ENCODE measurements around the gene HIBCH.
A peak's percentile ranks its signal among the peaks of the same experiment; 100 is the strongest.

The HIBCH gene

DNA sequence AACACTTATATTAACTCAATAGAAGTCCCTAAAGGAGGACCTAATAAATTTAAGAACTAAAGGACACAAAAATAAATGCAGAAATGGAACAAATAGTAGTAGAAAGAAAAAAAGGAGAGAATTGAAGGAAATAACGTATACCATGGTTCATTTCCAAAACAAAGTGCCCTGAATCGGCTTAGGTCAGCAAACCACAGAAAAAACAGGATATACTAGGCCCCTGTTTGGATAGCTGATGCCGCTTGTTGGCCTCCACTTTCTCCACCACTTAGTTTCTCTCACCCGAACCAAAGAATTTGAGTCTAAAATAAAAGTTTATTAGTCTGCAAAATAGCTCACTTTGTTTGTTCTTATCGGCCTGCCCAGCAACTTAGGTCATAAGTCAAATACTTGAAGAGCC lies 100.4 kb downstream of the HIBCH start:
- TF ChIP-seq PAX5 (IDR thresholded peaks at IDR 0.05; ENCODE audit: insufficient read depth, low read length, severe bottlenecking) (no peak), TAF1 (IDR thresholded peaks at IDR 0.05; ENCODE audit: low read depth, low read length) (no peak), SPI1 (IDR thresholded peaks at IDR 0.05; ENCODE audit: low read depth, low read length) (no peak), POLR2A (IDR thresholded peaks at IDR 0.05; ENCODE audit: low read depth, low read length) (no peak), POLR2AphosphoS5 (IDR thresholded peaks at IDR 0.05; ENCODE audit: low read depth, low read length) (no peak), POU2F2 (IDR thresholded peaks at IDR 0.05; ENCODE audit: low read depth, low read length) (no peak)
- FAIRE-seq (no peak), DNase-seq (ENCODE audit: insufficient read length, low spot score) (no peak)

DNA sequence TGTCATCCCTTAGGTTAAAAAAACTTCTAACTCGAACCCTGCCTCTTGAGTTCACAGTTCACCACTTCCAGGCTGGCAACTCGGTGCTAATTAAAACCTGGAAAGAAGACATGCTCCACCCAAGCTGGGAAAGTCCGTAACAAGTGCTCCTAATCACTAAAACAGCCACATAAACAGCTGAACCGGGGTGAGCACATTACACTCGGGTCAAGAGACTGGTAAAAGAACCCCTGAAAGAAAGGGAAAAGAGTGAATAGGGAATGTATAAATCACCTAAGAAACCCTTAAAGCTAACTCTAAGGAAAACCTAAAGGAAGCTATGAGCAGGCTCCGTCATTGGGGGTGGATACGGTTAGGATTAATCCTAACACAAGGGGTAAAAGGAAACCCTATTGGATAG lies 102.0 kb downstream of the HIBCH start:
- no peak for DNase-seq (ENCODE audit: insufficient read length, low spot score)
- no peak for FAIRE-seq
- TF ChIP-seq POU2F2 (IDR thresholded peaks at IDR 0.05; ENCODE audit: low read depth, low read length) (no peak), PAX5 (IDR thresholded peaks at IDR 0.05; ENCODE audit: insufficient read depth, low read length, severe bottlenecking) (no peak), POLR2A (IDR thresholded peaks at IDR 0.05; ENCODE audit: low read depth, low read length) (no peak), TAF1 (IDR thresholded peaks at IDR 0.05; ENCODE audit: low read depth, low read length) (no peak), SPI1 (IDR thresholded peaks at IDR 0.05; ENCODE audit: low read depth, low read length) (no peak), POLR2AphosphoS5 (IDR thresholded peaks at IDR 0.05; ENCODE audit: low read depth, low read length) (no peak)

DNA sequence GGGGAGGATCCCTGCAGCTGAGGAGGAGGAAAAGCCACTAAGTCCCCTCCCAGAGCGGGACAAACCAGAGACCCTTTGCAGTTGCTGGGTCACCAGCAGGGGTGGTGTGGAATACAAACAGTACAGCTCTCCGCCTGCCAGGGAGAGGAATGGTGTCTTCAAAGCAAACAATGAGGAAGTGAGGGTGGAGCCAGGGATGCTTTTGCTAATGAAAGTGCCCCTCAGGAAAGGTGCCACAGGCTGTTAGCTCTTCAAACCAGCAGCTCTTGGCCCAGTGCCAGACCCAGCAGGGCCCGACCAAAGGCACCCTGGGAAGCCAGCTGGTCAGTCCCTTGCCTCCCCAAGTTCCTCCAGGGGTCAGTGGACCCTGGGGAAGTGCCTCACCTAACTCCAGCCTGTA lies 102.8 kb downstream of the HIBCH start:
- DNase-seq (ENCODE audit: insufficient read length, low spot score) (no peak), FAIRE-seq (no peak)
- TF ChIP-seq POLR2A (IDR thresholded peaks at IDR 0.05; ENCODE audit: low read depth, low read length) (no peak), SPI1 (IDR thresholded peaks at IDR 0.05; ENCODE audit: low read depth, low read length) (no peak), TAF1 (IDR thresholded peaks at IDR 0.05; ENCODE audit: low read depth, low read length) (no peak), PAX5 (IDR thresholded peaks at IDR 0.05; ENCODE audit: insufficient read depth, low read length, severe bottlenecking) (no peak), POLR2AphosphoS5 (IDR thresholded peaks at IDR 0.05; ENCODE audit: low read depth, low read length) (no peak), POU2F2 (IDR thresholded peaks at IDR 0.05; ENCODE audit: low read depth, low read length) (no peak)

DNA sequence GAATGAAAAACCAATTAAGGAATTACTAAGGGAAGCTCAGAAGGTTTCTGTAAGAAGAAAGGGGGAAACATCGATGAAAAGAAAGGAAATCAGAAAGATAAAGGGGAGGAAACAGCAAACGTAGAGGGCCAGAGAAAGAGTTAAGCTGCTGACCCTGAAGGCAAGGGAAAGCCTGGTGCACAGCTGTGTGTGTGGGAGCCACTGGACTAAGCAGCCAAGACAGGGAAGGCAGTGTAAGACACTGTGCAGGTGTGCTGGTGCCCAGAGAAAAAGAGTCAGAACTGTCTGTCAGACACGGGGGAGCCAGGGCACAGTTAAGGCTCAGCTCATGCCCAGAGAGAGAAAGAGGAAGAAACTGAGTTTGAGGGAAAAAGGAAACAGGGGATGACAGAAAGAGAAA lies 104.0 kb downstream of the HIBCH start:
- DNase-seq (ENCODE audit: insufficient read length, low spot score) = no peak

DNA sequence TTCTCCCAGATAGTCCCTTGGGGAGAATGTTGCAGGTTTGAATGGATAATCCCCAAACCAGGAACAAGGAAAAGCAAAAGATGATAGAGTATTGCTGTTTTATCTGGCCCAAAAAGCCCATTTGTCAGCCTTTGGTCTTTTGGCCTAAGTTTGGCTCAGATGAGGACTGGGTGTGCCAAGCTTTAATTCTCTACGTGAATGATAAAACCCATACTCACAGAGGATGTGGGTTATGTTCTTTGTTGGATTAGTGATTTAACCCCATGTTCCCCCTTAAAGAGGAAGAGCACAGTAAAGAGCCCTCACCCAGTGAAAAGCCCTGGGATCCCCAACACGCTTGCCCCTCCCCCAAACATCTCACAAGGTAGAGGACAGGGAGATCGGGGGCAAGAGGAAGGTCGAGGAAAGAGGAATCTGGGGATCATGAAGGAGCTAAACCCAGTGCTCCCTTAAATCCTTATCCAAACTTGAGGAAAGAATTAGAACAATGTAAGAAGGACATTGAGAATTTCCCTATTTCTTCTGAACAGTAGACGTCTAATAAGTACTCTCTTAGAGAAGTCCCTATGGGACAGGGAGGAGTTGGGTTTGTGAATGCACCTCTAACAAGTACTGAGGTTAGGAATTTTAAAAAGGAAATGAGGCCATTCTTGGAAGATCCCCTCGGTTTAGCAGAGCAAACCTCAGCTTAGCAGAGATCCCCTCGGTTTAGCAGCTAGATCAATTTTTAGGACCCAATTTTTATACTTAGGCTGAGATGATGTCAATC lies 105.0 kb downstream of the HIBCH start:
- TF ChIP-seq PAX5 (IDR thresholded peaks at IDR 0.05; ENCODE audit: insufficient read depth, low read length, severe bottlenecking) (no peak), TAF1 (IDR thresholded peaks at IDR 0.05; ENCODE audit: low read depth, low read length) (no peak), POU2F2 (IDR thresholded peaks at IDR 0.05; ENCODE audit: low read depth, low read length) (no peak), POLR2AphosphoS5 (IDR thresholded peaks at IDR 0.05; ENCODE audit: low read depth, low read length) (no peak), POLR2A (IDR thresholded peaks at IDR 0.05; ENCODE audit: low read depth, low read length) (no peak), SPI1 (IDR thresholded peaks at IDR 0.05; ENCODE audit: low read depth, low read length) (no peak)
- DNase-seq (ENCODE audit: insufficient read length, low spot score) = no peak
- no peak for FAIRE-seq

More for the DNA sequence above, 104.0 kb downstream of the HIBCH start:
- no peak for FAIRE-seq
- TF ChIP-seq TAF1 (IDR thresholded peaks at IDR 0.05; ENCODE audit: low read depth, low read length) (no peak), POLR2AphosphoS5 (IDR thresholded peaks at IDR 0.05; ENCODE audit: low read depth, low read length) (no peak), POLR2A (IDR thresholded peaks at IDR 0.05; ENCODE audit: low read depth, low read length) (no peak), PAX5 (IDR thresholded peaks at IDR 0.05; ENCODE audit: insufficient read depth, low read length, severe bottlenecking) (no peak), SPI1 (IDR thresholded peaks at IDR 0.05; ENCODE audit: low read depth, low read length) (no peak), POU2F2 (IDR thresholded peaks at IDR 0.05; ENCODE audit: low read depth, low read length) (no peak)

DNA sequence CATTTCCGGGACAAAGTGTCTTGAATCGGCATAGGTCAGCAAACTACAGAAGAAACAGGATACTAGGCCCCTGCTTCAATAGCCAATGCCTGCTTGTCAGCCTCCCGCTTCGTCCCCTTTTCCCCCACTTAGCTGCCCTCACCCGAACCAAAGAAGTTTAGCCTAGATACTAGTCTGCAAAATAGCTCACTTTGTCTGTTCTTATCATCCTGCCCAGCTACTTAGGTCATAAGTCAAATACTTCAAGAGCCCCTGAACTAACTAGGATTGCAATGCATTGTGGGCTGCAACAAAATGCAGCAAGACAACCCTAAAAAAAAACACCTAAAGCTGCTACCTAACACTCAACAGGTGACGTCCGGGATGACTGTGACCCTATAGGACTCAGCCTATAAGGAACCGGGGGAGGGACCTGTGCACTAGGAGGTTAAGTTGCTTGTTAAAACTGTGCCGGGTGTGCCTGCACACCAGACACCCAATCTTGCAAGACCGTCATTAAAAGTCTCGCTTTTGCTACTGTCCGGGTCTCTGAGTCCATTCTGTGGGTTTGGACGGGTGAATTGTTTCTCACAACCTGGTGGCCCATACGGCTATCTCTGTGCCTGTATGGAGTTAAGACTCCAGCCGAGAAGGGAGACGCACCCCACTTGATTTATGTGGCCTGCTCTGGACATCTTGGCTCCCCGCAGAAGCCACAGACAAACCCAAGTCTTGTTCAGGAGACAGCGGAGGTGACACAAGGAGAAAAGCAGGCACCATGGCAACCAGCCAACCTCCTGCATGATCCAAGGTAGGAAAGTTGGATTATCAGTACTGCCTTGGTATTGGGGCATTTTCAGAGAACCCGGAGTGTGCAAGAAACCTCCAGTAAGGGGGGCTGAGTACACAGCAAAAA lies 105.9 kb downstream of the HIBCH start:
- FAIRE-seq (no peak), DNase-seq (ENCODE audit: insufficient read length, low spot score) (no peak)
- no peak for TF ChIP-seq PAX5 (IDR thresholded peaks at IDR 0.05; ENCODE audit: insufficient read depth, low read length, severe bottlenecking)
- TF ChIP-seq POLR2AphosphoS5 (IDR thresholded peaks at IDR 0.05; ENCODE audit: low read depth, low read length) = no peak
- no peak for TF ChIP-seq TAF1 (IDR thresholded peaks at IDR 0.05; ENCODE audit: low read depth, low read length)
- TF ChIP-seq POLR2A (IDR thresholded peaks at IDR 0.05; ENCODE audit: low read depth, low read length) = no peak
- TF ChIP-seq SPI1 (IDR thresholded peaks at IDR 0.05; ENCODE audit: low read depth, low read length) = no peak
- TF ChIP-seq POU2F2 (IDR thresholded peaks at IDR 0.05; ENCODE audit: low read depth, low read length) = no peak

DNA sequence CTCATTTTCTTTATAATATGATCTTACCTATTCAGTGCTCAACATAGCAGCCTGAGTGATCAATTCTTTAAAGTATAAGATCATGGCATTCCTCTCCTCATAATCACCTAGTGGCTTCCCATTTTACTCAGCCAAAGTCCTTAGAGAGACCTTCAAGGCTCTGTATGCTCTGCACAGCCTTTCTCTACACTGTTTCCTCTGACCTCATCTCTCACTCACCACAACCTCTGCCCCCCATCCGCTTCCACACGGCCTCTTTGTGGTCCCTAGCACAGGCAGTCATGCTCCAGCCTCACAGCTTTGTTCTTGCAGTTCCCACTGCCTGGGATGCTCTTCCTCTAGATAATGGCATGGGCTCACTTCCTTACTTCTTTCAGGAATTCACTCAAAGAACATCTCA lies 109.2 kb downstream of the HIBCH start:
- TF ChIP-seq POU2F2 (IDR thresholded peaks at IDR 0.05; ENCODE audit: low read depth, low read length) = no peak
- TF ChIP-seq POLR2A (IDR thresholded peaks at IDR 0.05; ENCODE audit: low read depth, low read length) = no peak
- no peak for TF ChIP-seq TAF1 (IDR thresholded peaks at IDR 0.05; ENCODE audit: low read depth, low read length)
- TF ChIP-seq SPI1 (IDR thresholded peaks at IDR 0.05; ENCODE audit: low read depth, low read length) = no peak
- TF ChIP-seq PAX5 (IDR thresholded peaks at IDR 0.05; ENCODE audit: insufficient read depth, low read length, severe bottlenecking) = no peak
- no peak for TF ChIP-seq POLR2AphosphoS5 (IDR thresholded peaks at IDR 0.05; ENCODE audit: low read depth, low read length)
- DNase-seq (ENCODE audit: insufficient read length, low spot score) = no peak
- FAIRE-seq = no peak

DNA sequence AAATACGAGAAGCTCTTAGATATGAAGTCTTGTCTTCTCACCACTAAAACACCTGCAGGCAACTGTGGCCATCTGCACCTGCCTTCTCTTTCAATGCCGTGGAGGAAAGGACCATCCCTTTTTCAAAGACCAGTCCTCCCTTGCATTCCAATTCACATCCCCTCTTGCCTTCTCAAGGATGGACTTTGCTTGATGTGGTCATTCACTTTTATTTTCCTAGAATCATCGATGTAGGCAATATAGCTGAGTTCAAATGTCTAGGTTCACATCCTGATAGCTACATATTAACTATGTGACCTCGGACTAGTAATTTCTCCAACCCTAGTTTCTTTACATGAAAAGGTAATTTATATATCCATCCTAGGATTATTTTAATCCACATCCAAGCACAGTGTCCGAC lies 110.1 kb downstream of the HIBCH start:
- FAIRE-seq (no peak), DNase-seq (ENCODE audit: insufficient read length, low spot score) (no peak)
- TF ChIP-seq POLR2AphosphoS5 (IDR thresholded peaks at IDR 0.05; ENCODE audit: low read depth, low read length) (no peak), PAX5 (IDR thresholded peaks at IDR 0.05; ENCODE audit: insufficient read depth, low read length, severe bottlenecking) (no peak), TAF1 (IDR thresholded peaks at IDR 0.05; ENCODE audit: low read depth, low read length) (no peak), POU2F2 (IDR thresholded peaks at IDR 0.05; ENCODE audit: low read depth, low read length) (no peak), POLR2A (IDR thresholded peaks at IDR 0.05; ENCODE audit: low read depth, low read length) (no peak), SPI1 (IDR thresholded peaks at IDR 0.05; ENCODE audit: low read depth, low read length) (no peak)

DNA sequence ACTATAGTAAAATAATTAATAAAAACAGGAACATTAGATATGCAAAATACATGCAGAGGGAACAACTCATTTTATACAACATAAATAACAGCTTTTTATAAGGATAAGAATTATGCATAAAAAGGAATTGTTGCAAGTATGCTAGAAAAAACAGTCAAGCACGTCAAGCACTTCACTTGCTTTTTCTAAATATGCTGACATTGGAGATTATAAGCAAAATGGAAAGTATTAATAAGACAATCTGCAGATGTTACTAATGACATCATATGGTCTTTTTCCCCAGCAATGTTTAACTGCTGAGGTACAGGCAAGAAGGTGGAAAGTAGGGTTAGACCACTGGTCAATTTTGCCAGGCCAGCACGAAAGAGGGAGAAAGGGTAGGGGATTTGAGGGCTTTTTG lies 111.7 kb downstream of the HIBCH start:
- no peak for TF ChIP-seq POLR2AphosphoS5 (IDR thresholded peaks at IDR 0.05; ENCODE audit: low read depth, low read length)
- no peak for TF ChIP-seq TAF1 (IDR thresholded peaks at IDR 0.05; ENCODE audit: low read depth, low read length)
- TF ChIP-seq SPI1 (IDR thresholded peaks at IDR 0.05; ENCODE audit: low read depth, low read length) = no peak
- no peak for TF ChIP-seq POU2F2 (IDR thresholded peaks at IDR 0.05; ENCODE audit: low read depth, low read length)
- no peak for TF ChIP-seq POLR2A (IDR thresholded peaks at IDR 0.05; ENCODE audit: low read depth, low read length)
- no peak for TF ChIP-seq PAX5 (IDR thresholded peaks at IDR 0.05; ENCODE audit: insufficient read depth, low read length, severe bottlenecking)
- DNase-seq (ENCODE audit: insufficient read length, low spot score) = no peak
- peak; percentile 48 for FAIRE-seq

All from GM12891 (cell line).